PC-9 (cell line): ENCODE results near the gene LIN28B. TPM values are rescaled to one million over a fixed set of nuclear protein-coding genes. Genes with fewer than 3 reads are reported as not detected.
A peak's percentile ranks its signal among the peaks of the same experiment; 100 is the strongest.
"Not testable (repeated sequence)": the region's sequence is repeated elsewhere in the genome, so short reads cannot be mapped to it uniquely, and the experiment has no call there.

Experiments
- BruUV-seq: library from RNA; stranded (reverse); fragments of 400-500 nt; replicated peaks from 2 replicates; lab custom pipeline; 2021; lab: Mats Ljungman, UMichigan
- CTCF ChIA-PET: fragments of 300-600 bp; sonication (Branson Sonifier 250); formaldehyde crosslinking; loops from one replicate; lab custom pipeline; 2022; ENCODE audit warnings: antibody characterized with exemption; lab: Charles Lee
- POLR2A ChIA-PET: fragments of 300-600 bp; sonication (Branson Sonifier 250); formaldehyde crosslinking; loops from one replicate; lab custom pipeline; 2022; ENCODE audit warnings: antibody characterized with exemption; ENCODE audit not compliant: unreplicated experiment; lab: Charles Lee
- DNase-seq, 2 experiments: peaks; one replicate each; pipeline versions ENCODE4 v3.0.0 to v3.0.0-alpha.2; 2015 to 2022; ENCODE audit warnings: mixed read lengths in 1 of 2
- H2AFZ ChIP-seq: fragments of 200-600 bp; sonication (generic); 2 replicates; pipeline ENCODE4 v1.8.1; 2017; ENCODE audit warnings: antibody characterized with exemption
- H3F3A ChIP-seq: fragments of 200-600 bp; sonication (generic); 2 replicates; pipeline ENCODE4 v1.8.1; 2017; ENCODE audit warnings: antibody characterized with exemption, mild to moderate bottlenecking, low read depth; ENCODE audit not compliant: insufficient read depth
- H3K27ac ChIP-seq: fragments of 200-600 bp; sonication (generic); 2 replicates; pipeline ENCODE4 v1.6.1; 2016; ENCODE audit warnings: mixed run types
- H3K27me3 ChIP-seq: fragments of 200-600 bp; sonication (generic); 2 replicates; pipeline ENCODE4 v1.6.1; 2016; ENCODE audit warnings: low read depth, mixed run types; ENCODE audit not compliant: insufficient read depth
- H3K36me3 ChIP-seq: fragments of 200-600 bp; sonication (generic); 2 replicates; pipeline ENCODE4 v1.6.1; 2016; ENCODE audit warnings: low read depth, mixed run types
- H3K4me1 ChIP-seq: fragments of 200-600 bp; sonication (generic); replicated peaks from 2 replicates; pipeline ENCODE4 v1.6.1; 2016; ENCODE audit warnings: mixed run types; ENCODE audit not compliant: insufficient read depth
- H3K4me2 ChIP-seq: fragments of 200-600 bp; sonication (generic); 2 replicates; pipeline ENCODE4 v1.6.1; 2017; ENCODE audit warnings: mixed run types
- H3K4me3 ChIP-seq: fragments of 200-600 bp; sonication (generic); 2 replicates; pipeline ENCODE4 v1.6.1; 2016; ENCODE audit warnings: mixed run types
- H3K79me2 ChIP-seq: fragments of 200-600 bp; sonication (generic); 2 replicates; pipeline ENCODE4 v1.6.1; 2017; ENCODE audit warnings: low read depth, mixed run types
- H3K9me2 ChIP-seq: fragments of 200-600 bp; sonication (generic); 2 replicates; pipeline ENCODE4 v1.8.1; 2017; ENCODE audit warnings: mild to moderate bottlenecking; ENCODE audit not compliant: insufficient read depth
- H3K9me3 ChIP-seq: fragments of 200-600 bp; sonication (generic); 2 replicates; pipeline ENCODE4 v1.8.1; 2016; ENCODE audit warnings: low read depth; ENCODE audit not compliant: insufficient read depth
- H4K20me1 ChIP-seq: fragments of 200-600 bp; sonication (generic); 2 replicates; pipeline ENCODE4 v1.8.1; 2017; ENCODE audit not compliant: insufficient read depth
- CTCF ChIP-seq: fragments of 200-600 bp; sonication (generic); conservative IDR thresholded peaks from 2 replicates; pipeline ENCODE4 v1.6.1; 2017; ENCODE audit warnings: mixed run types, antibody characterized with exemption, mild to moderate bottlenecking, moderate library complexity
- EZH2 ChIP-seq: fragments of 200-600 bp; sonication (generic); IDR thresholded peaks from 2 replicates; pipeline ENCODE4 v1.8.0; 2017; ENCODE audit warnings: antibody characterized with exemption, low read depth
- intact Hi-C: fragments of 100-400 bp; cut with micrococcal nuclease; formaldehyde crosslinking; loops from one replicate; pipeline ENCODE4 v1.10.0; 2022; ENCODE audit not compliant: unreplicated experiment
- total RNA-seq: library from RNA; stranded (reverse); gene quantifications from 2 replicates; pipeline ENCODE4 v1.2.3, GENCODE V29; 2021

The LIN28B gene
- total RNA-seq, 1 experiment from 2014 or later = not detected

GRCh38 chr6:104983776-104984175, 26.9 kb downstream of the LIN28B start:
- no peaks in the 10 kb centered on the region for H3K9me2 ChIP-seq
- no peaks in the 10 kb centered on the region for H3K36me3 ChIP-seq
- no peaks in the 10 kb centered on the region for H3K79me2 ChIP-seq
- no peaks in the 10 kb centered on the region for H3K4me1 ChIP-seq
- BruUV-seq = no TSS peak
- DNase-seq = no peak
- no peak overlapping the region for H3K4me3 ChIP-seq
- ChIA-PET POLR2A (interaction anchor here (0.6 kb wide), 1 partner anchor 17 kb away, joined by 3 read pairs; no protein-coding TSS in a partner anchor), CTCF (no interaction called here)
- no peak overlapping the region for H3K4me2 ChIP-seq
- no peaks in the 10 kb centered on the region for H3K9me3 ChIP-seq
- intact Hi-C loops = no loop called here
- H2AFZ ChIP-seq = no peak overlapping the region
- no peaks in the 10 kb centered on the region for H3K27me3 ChIP-seq
- no peaks in the 10 kb centered on the region; the same call in 1 of the 2 replicates for H3F3A ChIP-seq
- H3K27ac ChIP-seq = no peak overlapping the region
- TF ChIP-seq CTCF = no peak
- no peak for TF ChIP-seq EZH2
- no peaks in the 10 kb centered on the region for H4K20me1 ChIP-seq

GRCh38 chr6:104984831-104985230, 27.9 kb downstream of the LIN28B start:
- H3K4me2 ChIP-seq = no peak overlapping the region
- no peak for DNase-seq
- H3K27me3 ChIP-seq = no peaks in the 10 kb centered on the region
- H3K4me3 ChIP-seq = no peak overlapping the region
- no peak overlapping the region for H3K27ac ChIP-seq
- no peaks in the 10 kb centered on the region for H3K36me3 ChIP-seq
- TF ChIP-seq CTCF (no peak), EZH2 (no peak)
- H3K9me3 ChIP-seq = no peaks in the 10 kb centered on the region
- H3K9me2 ChIP-seq = no peaks in the 10 kb centered on the region
- no peaks in the 10 kb centered on the region for H3K79me2 ChIP-seq
- H4K20me1 ChIP-seq = no peaks in the 10 kb centered on the region
- CTCF ChIA-PET = no interaction called here
- intact Hi-C loops = no loop called here
- no peak overlapping the region for H2AFZ ChIP-seq
- no peaks in the 10 kb centered on the region; the same call in 1 of the 2 replicates for H3F3A ChIP-seq
- POLR2A ChIA-PET = no interaction called here
- BruUV-seq = no TSS peak
- H3K4me1 ChIP-seq = no peaks in the 10 kb centered on the region

- intact Hi-C loops, H4K20me1 ChIP-seq, H3K9me2 ChIP-seq, H3K4me3 ChIP-seq, H3K27me3 ChIP-seq, DNase-seq, H3K36me3 ChIP-seq, H3K79me2 ChIP-seq, H3K27ac ChIP-seq, POLR2A ChIA-PET, H3K9me3 ChIP-seq, H3K4me2 ChIP-seq, H3F3A ChIP-seq, BruUV-seq, H3K4me1 ChIP-seq: not testable (repeated sequence)
- CTCF ChIA-PET = interaction anchor here (0.6 kb wide), 1 partner anchor 729 kb away, joined by 3 read pairs; no protein-coding TSS in a partner anchor
- H2AFZ ChIP-seq = peak overlapping the region; percentile 35; the same call in 1 of the 2 replicates
Observed at GRCh38 chr6:104985875-104986274, 29.0 kb downstream of the LIN28B start.

GRCh38 chr6:104986625-104987024, 29.7 kb downstream of the LIN28B start:
- intact Hi-C loops = no loop called here
- no peak for DNase-seq
- Histone ChIP-seq H2AFZ (no peak overlapping the region), H3K4me2 (no peak overlapping the region), H3K9me3 (no peaks in the 10 kb centered on the region), H3F3A (no peaks in the 10 kb centered on the region; the same call in 1 of the 2 replicates), H3K79me2 (no peaks in the 10 kb centered on the region), H3K27ac (no peak overlapping the region), H3K27me3 (no peaks in the 10 kb centered on the region), H3K4me1 (no peaks in the 10 kb centered on the region), H3K4me3 (no peak overlapping the region), H3K36me3 (no peaks in the 10 kb centered on the region), H4K20me1 (no peaks in the 10 kb centered on the region), H3K9me2 (no peaks in the 10 kb centered on the region)
- no TSS peak for BruUV-seq
- CTCF ChIA-PET = interaction anchor here (0.6 kb wide), 1 partner anchor 728 kb away, joined by 3 read pairs; no protein-coding TSS in a partner anchor
- TF ChIP-seq EZH2 (no peak), CTCF (no peak)
- POLR2A ChIA-PET = no interaction called here
